ENCODE results near the gene SPAG9.
"Not testable (repeated sequence)": the region's sequence is repeated elsewhere in the genome, so short reads cannot be mapped to it uniquely, and the experiment has no call there.

The SPAG9 gene

DNA sequence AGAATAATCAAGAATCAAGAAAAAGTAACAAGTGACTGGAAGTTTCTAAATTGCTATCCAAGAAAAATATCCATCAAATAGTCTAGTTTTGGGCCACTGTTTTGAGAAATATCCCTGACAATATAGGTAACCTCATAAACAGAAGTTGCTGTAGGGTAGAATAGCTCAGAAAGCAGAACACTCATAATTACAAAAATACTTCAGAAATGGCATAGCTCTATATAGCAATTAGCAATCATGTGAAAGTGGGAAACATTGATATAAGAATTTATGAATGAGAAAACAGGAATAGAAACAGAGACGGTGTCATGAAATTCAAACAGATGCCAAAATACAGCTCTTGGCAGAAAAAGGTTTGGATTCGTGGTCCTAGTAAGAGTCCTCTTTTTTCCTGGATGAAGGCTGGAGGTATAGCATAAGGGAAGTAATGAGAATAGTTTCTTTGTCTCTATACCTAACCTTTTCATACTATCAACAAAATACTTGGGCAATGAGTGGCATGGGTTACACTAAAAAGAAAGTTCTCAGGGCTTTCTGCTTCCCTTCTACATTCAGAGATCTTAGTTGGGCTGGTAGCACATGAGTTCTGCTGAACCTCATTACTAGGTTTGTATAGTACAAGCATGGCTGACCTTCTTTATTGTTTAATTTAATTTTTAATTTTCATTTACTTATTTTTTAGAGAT lies 33.5 kb downstream of the SPAG9 start:
- DNase-seq = no peak

DNA sequence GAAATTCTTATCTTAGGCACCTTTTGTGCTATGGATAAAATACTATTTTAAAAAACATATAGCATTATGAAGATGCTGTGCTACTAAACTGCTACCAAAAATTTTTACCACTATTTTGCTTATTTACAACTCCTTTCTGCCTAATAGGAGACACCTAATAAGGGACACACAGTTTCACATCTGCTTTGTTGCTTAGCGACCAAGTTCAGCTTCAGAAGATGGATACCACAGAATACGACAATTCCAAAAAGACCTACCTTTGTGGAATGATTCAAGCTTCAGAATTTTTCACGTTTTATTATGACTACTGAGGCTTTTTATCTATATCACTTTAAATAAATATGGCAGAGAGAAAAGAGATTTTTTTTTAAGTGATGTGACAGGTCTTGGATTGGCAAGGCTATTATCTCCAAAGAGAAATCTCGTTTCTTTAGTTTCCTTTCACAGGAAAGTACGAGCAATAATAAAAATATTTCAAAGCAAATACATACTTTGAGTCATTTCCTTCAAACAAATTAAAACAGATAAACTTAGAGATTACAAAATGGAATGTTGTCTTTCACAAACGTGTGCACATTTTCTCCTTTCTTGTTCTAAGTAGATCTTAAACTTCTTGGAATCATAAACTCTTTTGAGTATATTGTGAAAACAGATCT lies 35.4 kb downstream of the SPAG9 start:
- peak; percentile 48 for DNase-seq

DNA sequence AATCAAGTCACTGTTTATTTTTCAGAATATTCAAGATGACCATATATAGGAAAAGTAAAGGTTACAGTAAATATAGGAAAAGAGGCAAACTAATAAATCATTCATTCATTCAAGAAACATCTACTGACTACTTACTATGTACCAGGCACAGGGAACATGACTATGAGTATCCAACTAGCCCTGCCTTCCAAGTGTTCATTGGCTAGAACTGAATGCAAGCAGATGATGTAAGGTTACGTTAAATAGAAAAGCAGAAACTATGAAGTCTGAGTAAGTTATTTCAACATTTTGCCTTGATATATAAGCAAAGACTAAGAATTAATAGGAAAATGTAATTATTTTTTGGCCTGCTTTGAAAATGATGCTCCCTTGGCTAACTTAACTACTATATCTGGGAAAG lies 36.7 kb downstream of the SPAG9 start:
- no peak for DNase-seq

DNA sequence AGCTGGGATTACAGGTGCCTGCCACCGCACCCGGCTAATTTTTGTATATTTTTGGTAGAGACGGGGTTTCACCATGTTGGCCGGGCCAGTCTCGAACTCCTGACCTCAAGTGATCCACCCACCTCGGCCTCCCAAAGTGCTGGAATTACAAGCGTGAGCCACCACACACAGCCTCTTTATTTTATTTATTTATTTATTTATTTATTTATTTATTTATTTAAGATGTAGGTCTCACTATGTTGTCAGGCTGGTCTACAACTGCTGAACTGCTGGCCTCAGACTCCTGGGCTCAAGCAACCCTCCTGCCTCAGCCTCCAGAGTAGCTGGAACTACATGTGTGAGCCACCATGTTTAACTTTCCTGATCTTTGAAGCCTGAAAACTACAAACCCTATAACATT lies 37.3 kb downstream of the SPAG9 start:
- DNase-seq = not testable (repeated sequence)

DNA sequence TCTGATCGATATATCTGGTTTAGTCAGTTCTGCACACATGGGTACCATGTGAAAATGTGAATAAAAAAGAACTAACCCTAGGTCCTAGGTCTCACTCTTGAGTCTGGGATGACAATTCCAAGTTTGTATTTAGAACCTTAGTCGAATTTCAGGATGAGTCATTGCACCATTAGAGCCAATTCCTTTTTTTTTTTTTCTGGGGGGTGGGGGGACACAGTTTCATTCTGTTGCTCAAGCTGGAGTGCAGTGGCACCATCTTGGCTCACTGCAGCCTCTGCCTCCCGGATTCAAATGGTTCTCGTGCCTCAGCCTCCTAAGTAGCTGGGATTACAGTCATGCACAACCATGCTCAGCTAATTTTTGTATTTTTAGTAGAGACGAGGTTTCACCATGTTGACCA lies 41.6 kb downstream of the SPAG9 start:
- peak; percentile 13 for DNase-seq

DNA sequence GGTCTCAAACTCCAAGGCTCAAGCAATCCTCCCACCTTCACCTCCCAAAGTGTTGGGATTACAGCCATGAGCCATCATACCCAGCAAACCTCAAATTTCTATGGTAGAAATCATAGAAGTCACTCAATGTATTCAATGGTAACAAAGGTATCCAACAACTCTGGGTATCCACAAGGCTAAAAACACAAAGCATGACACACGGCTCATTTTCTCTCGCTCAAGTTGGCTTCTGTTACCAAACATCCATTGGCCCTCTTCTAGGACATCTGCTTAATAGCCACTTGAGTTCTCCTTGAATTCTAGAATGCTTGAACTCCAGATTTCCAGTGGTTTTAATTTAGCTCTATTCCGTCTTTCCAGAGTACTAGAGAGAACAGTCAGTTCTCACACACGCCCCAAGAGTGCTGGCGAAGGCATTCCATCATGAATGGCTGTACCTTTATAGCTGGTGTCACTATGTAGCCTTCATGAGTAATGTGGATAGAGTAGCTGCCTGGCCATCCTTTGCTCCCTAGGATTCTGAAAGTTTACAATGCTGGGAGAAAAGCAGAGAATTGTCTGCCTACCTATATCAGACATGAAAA lies 42.6 kb downstream of the SPAG9 start:
- no peak for DNase-seq

DNA sequence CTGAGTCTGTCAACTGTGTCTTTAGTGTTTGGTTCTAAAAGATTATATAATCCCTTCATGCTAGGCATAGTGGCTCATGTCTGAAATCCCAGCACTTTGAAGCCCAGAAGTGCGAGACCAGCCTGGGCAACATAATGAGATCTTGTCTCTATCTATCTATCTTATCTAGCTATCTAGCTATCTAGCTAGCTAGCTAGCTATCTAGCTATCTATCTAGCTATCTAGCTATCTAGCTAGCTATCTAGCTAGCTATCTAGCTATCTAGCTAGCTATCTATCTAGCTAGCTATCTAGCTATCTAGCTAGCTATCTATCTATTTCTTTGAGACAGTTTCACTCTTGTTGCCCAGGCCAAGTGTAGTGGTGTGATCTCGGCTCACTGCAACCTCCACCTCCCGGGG lies 43.8 kb downstream of the SPAG9 start:
- DNase-seq = no peak

DNA sequence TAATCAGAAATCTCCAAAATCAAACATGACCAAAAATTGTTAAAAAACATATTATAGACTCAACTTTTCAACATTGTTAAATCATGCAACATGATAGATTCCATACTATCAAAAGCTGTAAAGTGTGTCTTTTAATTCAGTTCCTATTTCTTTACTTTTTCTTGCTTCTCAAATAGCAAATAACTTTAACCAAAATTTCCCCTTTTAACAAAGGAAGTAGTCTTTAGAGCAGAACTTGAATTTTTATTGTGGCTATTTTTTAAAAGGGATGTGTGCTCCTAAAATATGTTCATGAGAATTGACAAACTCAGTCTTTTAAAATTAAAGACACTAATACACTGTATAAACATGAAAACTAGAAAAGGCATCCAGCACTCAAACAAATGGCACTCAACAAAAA lies 49.1 kb downstream of the SPAG9 start:
- no peak for DNase-seq

DNA sequence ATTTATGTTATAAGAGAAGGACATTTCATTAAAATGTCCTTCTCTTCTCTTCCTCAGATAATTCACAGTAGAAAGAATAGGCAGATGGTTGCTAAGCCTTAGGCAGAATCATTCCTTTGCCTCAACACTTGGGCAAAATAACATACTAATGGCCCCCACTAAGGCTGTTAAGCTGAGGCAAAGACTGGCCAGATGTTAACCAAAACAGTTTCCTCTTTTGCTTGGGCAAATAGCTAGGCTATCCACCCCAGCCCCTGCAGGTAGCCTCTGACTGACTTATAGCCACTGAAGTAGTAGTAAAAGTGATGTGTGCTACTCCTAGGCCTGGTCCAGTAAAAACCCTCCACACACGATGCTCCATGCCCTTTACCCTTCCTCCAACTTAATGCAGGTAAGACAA lies 55.2 kb downstream of the SPAG9 start:
- no peak for DNase-seq

DNA sequence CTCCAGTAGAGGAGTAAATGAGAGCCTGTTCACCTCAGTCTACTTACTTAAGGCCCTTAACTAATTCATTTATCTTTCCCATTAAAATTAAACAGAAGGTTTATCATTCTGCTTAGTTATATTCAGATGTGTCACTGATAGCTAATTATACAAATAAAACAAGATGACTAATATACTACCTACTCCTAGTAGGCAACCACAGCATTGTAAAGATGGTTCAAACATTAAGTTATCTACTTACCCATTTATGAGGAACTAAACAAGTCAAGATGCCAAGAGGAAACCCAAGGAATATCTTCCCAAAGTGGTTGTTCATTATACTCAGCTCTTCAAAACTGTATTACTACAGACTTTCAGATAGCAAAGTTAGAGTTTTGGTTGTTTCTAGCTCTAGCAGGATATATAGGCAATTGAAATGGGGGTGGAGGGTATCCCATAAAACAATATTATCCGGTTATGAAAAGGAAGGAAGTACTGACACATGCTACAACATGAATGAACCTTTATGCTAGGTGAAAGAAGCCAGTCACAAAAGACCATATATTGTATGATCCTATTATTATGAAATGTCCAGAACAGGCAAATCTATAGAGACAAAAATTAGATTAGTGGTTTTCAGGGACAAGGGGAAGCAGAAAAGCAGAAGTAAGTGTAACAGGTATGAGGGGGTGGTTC lies 56.5 kb downstream of the SPAG9 start:
- no peak for DNase-seq

DNA sequence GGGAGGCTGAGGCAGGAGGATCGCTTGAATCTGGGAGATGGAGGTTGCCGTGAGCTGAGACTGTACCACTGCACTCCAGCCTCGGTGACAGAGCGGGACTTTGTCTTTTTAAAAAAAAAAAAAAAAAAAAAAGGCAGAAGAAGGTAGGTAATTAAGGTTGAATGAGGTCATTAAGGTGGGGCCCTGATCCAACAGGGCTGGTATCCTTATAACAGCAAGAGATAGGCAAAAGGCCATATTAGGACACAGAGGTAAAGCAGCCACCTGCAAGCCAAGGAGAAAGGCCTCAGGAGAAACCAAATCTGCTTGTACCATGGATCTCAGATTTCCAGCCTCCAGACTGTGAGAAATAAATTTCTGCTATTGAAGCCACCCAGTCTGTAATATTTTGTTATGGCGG lies 60.3 kb downstream of the SPAG9 start:
- DNase-seq = no peak

DNA sequence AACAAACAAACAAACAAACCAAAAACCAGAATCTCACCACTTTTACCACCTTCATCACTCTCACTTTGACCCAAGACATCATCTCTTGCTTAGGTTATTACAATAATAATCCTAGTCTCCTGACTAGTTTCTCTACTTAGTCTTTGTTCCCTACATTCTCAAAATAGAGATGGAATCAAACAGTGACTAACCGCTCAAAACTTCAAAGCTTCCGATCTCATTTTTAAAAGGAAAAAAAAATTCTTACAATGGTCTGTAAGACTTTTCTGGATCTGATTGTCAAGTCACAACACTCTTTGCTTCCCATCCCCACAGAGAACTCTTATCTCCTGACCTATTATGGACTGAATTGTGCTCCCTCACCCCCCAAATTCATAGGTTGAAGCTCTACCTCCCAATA lies 60.9 kb downstream of the SPAG9 start:
- peak; percentile 46 for DNase-seq

DNA sequence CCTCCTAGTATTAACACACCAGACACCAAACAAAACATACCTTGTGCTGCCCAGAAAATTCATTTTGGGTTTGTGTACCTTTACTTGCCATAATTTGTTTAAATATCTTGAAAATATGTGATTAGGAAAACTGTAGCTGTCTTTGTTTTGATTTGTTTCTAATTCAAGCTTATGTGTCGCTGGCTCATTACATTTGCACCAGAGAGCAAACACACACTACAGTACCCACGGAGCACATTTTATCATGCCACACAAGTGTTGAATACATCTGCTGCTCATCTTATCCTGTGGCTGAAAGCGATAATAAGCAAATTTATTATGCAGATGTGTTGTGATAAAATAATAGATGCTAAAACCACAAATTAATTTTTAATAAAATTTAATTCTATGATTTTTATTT lies 63.1 kb downstream of the SPAG9 start:
- no peak for DNase-seq

DNA sequence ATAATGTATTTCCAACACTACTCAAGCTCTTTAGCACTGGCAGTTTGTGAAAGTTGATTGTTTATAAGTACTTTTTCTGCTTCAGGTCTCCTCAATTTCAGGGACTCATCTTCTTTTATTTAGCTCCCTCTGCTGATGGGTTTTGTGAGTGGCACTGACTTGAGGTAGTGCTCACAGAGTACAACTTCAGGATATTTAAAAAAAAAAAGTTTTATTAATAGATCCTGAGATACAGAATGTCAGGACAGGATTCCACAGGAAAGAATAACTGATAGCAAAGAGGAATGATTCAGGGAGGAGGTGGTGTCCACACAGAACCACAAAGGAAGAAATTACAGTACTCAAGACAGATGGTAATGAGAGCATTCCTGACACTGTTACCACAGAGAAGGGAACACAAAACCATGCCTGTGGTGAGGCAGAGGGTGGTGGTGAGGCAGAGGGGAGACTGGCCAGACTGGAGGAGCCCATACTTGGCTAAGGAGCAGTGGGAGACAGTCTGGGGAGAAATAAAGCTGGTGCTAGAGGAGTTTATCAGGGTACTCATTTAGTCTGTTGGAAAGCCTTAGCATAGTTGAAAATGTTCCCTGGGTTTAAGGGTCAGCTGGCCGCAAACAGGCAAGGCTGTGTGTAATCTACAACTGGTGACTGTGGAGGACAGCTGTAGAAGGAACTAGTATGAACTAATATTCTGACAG lies 63.7 kb downstream of the SPAG9 start:
- peak; percentile 81 for DNase-seq

DNA sequence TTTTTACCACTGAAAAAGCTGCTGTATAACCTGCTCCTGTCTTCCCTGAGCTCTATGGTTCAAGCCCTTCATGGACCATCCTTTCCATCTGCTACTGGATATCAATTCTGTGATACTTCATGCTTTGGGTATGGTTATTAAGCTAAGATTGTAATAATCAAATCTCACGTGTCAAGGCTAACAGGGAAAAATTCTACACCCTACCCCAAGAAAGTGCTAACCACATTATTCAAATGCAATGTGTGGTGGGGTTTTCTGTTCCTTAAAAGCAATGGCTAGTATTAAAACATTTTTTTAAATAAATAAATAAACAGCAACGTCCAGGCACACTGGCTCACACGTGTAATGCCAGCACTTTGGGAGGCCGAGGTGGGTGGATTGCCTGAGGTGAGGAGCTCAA lies 65.9 kb downstream of the SPAG9 start:
- DNase-seq = no peak

DNA sequence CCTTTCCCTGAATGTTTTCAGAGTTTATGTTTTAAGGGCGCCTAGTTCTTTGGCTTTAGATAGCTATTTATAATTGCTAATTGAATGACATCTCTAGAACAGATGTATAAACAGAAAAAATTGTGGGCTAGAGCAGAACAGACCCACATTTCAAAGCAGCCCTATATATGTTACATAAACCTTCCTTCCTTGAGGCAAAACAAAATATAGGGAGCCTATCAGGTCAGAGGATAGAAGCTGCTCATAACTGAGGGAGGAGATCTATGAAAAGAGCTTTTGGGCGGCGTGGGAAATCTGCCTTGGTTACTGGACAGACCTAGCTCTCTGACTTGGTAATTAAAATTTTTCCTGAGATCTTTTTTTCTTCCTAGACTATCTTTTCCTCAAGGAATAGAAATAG lies 68.4 kb downstream of the SPAG9 start:
- no peak for DNase-seq

DNA sequence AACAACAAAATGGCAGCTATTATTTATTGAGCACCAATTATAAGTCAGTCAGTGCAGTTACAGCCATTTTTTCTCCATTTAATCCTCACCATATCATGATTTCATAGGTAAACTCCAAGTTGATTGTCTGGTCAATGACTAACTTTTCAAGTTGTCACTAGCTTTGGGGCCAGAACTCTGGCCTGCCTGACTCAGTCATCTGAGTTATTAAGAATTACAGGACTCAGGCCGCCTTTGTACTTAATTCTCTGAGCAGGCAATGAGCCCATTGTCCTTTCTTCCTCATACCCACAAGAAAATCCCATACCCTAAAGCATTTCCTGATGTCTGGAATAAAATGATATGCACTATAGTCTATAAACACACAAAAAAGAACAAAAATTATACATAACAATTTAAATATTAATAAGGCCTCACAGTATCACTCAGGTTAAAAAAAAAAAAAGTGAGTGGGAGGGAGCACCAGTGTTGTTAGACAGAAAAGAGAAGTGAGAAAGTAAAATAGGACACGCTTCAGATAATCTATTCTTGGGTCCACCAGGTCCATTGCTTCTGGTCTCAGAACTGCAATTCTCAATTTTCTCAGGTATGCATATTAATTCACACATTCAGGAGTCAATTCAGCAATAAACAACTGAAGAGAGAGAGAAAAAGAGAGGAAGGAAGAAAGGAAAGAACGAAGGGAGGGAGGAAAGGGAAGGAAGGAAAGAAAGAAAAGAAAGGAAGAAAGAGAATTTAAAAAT lies 70.2 kb downstream of the SPAG9 start:
- no peak for DNase-seq

DNA sequence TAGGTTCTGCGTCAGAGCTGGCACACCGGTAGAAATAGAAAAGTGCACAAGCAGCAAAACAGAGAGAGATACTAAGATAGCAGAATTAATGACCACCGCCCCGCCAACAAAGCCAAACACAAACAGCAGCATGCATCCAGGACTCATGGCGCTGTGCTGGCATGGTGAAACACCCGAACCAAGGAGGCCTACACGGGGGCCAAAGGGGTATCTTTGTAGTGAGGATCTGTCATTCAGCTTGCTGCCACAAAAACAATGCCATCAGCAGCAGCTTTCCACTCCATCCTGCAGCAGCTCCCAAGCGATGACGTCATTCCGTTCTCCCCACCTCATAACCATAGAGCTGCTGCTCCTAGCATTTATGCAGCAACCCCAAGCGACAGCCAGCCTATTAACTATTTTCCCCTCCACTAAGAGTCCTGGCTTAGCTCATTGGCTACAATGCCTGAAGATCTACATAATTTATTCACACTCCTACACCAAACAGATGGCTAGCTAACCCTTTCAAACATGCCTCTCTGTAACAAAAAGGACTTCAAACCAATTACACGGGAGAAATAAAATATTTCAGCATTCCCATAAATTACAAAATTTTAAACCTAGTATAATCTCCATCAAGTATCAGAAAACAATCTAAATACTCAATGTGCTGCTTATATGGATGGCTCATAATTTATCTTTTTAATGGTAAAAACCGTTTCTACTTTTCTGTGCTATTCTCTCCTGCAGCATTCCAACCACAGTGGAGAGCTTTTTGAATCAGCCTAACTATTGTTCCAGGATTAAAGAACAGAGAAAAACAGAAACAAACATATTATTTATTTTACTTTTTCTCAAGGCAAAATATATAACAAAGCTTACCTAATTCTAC lies 73.9 kb downstream of the SPAG9 start:
- peak; percentile 33 for DNase-seq

DNA sequence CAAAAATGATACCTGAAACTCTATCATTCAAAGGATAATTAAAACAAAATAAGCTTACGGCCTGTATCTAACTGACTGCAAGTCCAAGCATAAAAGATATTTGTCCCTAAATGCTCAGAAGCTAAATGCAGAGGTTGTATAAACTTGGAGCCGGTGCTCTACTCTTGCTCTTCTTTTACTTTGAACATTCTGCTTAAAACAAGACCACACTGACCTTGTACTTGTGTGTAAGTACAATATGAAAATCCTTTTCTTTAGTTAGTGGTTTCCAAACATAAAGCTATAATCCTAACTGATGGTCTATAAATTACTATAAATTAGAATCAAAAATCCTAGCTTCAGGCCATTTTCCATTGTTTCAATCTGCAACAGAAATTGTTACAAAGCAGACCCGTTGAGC lies 74.6 kb downstream of the SPAG9 start:
- DNase-seq = no peak

DNA sequence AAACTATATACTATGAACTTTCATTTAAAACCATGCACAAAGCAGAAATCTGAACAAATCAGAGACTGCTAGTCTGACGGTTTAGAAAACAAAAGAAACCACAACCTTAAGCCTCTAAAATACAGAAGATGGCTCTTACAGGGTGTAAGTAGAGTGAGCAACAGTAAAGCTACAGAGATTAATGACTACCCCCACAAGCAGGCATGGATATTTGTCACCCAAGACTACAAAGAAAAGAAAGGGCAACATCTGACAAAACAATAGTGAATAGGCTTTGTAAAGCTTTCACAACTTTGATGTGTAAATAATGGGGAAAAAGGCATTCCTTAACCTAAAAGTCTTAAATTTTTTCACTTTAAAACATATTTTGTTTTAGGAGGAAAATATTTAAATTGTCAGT lies 75.0 kb downstream of the SPAG9 start:
- no peak for DNase-seq

DNA sequence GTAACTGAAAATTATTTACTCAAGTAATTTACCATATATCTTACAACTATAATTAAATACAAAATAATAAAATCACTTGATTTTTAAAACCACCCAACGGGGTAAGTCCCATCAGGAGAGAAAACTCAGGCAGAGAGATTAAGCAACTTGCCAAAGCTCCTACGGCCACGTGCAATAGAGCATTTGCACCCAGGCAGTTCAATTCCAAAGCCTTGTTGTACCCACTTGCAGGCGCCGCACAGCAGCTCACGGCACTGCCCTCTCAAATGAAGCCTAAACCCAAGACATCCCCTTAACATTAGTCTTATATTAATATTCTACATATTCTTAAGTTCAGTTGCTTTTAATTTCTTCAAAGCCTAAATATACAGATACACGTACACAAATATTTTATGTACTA lies 75.7 kb downstream of the SPAG9 start:
- no peak for DNase-seq

DNA sequence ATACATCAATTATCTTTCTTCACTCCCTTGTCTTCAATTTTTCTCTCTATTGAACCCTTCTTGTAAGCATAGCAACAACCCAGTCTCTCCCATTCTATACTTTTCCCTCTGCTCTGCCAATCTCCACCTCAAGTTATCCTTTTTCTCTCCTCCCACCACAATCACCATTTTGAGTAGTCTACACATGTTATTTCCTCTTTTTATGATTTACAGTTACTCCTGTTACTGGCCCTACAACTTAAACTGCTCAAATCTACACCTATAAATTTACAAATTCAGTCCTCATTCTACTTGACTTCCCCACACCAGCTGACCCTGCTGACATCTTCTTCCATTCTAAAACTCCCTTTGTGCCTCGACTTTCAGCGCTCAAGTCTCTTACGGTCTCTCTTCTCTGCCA lies 84.6 kb downstream of the SPAG9 start:
- no peak for DNase-seq
